C4-2B (cell line): ENCODE data around the gene SLC1A7.

ENCODE experiments used
- ZFX ChIP-seq: fragments of 450-650 bp; IDR thresholded peaks from 2 replicates; pipeline ENCODE4 v1.6.1; 2017
- TF ChIP-seq, protein P1 (sequence below): fragments of 450-650 bp; conservative IDR thresholded peaks from 2 replicates; pipeline ENCODE4 v1.5.1; 2017; ENCODE audit warnings: mild to moderate bottlenecking

DNA sequence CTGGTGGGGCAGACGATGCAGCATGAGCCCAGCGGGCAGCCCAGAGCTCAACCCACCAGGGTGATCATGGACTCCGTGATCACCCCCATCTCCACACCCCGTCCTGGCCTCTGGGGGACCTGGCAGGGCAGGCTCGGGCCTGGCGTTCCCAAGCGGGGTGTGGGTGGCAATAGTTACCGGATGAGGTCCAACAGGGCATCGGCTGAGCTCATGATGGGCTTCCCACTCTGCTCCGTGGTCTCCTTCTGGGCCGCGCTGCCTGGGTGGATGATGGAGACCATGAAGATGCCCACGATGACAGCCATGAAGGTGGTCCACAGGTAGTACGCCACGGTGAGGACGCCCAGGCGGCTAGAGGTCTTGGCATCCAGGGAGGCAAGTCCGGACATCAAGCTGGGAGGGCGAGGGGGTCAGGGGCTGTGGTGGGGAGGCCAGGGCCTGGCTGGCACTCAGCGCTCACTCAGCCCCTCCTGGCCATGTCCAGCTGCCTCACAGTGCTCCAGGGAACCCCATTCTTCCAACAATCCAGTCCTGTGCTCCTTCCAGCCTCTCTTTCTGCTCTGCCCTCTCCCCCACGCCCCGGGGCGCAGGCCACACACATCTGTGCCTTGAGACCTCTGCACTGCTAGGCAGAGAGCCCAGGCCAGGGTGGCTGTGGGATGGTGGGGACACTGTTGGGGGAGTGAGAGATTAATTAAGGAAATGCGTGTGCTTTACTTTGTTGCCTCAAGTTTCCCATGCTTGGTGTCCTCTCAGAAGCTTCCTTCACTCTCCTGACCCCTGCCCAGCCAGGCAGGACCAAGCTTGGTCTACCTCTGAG is 27.6 kb downstream of the SLC1A7 start:
- TF ChIP-seq, protein P1, sequence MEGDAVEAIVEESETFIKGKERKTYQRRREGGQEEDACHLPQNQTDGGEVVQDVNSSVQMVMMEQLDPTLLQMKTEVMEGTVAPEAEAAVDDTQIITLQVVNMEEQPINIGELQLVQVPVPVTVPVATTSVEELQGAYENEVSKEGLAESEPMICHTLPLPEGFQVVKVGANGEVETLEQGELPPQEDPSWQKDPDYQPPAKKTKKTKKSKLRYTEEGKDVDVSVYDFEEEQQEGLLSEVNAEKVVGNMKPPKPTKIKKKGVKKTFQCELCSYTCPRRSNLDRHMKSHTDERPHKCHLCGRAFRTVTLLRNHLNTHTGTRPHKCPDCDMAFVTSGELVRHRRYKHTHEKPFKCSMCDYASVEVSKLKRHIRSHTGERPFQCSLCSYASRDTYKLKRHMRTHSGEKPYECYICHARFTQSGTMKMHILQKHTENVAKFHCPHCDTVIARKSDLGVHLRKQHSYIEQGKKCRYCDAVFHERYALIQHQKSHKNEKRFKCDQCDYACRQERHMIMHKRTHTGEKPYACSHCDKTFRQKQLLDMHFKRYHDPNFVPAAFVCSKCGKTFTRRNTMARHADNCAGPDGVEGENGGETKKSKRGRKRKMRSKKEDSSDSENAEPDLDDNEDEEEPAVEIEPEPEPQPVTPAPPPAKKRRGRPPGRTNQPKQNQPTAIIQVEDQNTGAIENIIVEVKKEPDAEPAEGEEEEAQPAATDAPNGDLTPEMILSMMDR, result no peak
- TF ChIP-seq ZFX, result no peak
